Measurements from ENCODE around the gene IL2RA. TPM values are rescaled to one million over a fixed set of nuclear protein-coding genes. Genes with fewer than 3 reads are reported as not detected.

The IL2RA gene
- total RNA-seq, 1 donor from 2014 or later: 4.3 TPM

- Histone ChIP-seq H3K4me1 (peaks cover 11% of the 10 kb centered on the region), H3K4me3 (no peak overlapping the region), H3K9me3 (peaks cover 4% of the 10 kb centered on the region), H3K36me3 (no peaks in the 10 kb centered on the region), H3K27me3 (no peaks in the 10 kb centered on the region), H3K27ac (no peak overlapping the region)
- intact Hi-C loops (cut with DNase I): loop anchor here (10.0 kb wide), 1 partner anchor 54 kb away; the partner anchor contains the start of gene IL2RA
- TF ChIP-seq CTCF (IDR thresholded peaks at IDR 0.05): no peak
- ATAC-seq (no peak), DNase-seq (no peak)
Measured at GRCh38 chr10:6010569-6010968, 51.6 kb downstream of the IL2RA start.

GRCh38 chr10:6009961-6010360 is 52.2 kb downstream of the IL2RA start:
- Histone ChIP-seq H3K27ac (no peak overlapping the region), H3K36me3 (no peaks in the 10 kb centered on the region), H3K4me1 (peaks cover 11% of the 10 kb centered on the region), H3K4me3 (no peak overlapping the region), H3K9me3 (peaks cover 4% of the 10 kb centered on the region), H3K27me3 (no peaks in the 10 kb centered on the region)
- DNase-seq (no peak), ATAC-seq (no peak)
- intact Hi-C loops (cut with DNase I): loop anchor here (10.0 kb wide), 1 partner anchor 55 kb away; the partner anchor contains the start of gene IL2RA
- no peak for TF ChIP-seq CTCF (IDR thresholded peaks at IDR 0.05)

GRCh38 chr10:6009150-6009549 is 53.0 kb downstream of the IL2RA start:
- TF ChIP-seq CTCF (IDR thresholded peaks at IDR 0.05): no peak
- Histone ChIP-seq H3K36me3 (no peaks in the 10 kb centered on the region), H3K9me3 (peaks cover 4% of the 10 kb centered on the region), H3K27ac (peak overlapping the region; percentile 63), H3K27me3 (no peaks in the 10 kb centered on the region), H3K4me1 (peaks cover 6% of the 10 kb centered on the region), H3K4me3 (peak overlapping the region; percentile 25)
- DNase-seq: no peak
- no peak for ATAC-seq
- intact Hi-C loops (cut with DNase I): no loop called here

- peaks cover 4% of the 10 kb centered on the region for H3K9me3 ChIP-seq
- H3K27ac ChIP-seq: peak overlapping the region; percentile 63
Measured at GRCh38 chr10:6008497-6009142, 53.5 kb downstream of the IL2RA start.

GRCh38 chr10:6006991-6007390 is 55.2 kb downstream of the IL2RA start:
- Histone ChIP-seq H3K27me3 (no peaks in the 10 kb centered on the region), H3K36me3 (no peaks in the 10 kb centered on the region), H3K4me1 (no peaks in the 10 kb centered on the region), H3K9me3 (peaks cover 4% of the 10 kb centered on the region), H3K4me3 (no peak overlapping the region), H3K27ac (no peak overlapping the region)
- DNase-seq: no peak
- intact Hi-C loops (cut with DNase I): no loop called here
- no peak for ATAC-seq
- TF ChIP-seq CTCF (IDR thresholded peaks at IDR 0.05): no peak

More at GRCh38 chr10:6008497-6009142, 53.5 kb downstream of the IL2RA start:
- ATAC-seq (no peak), DNase-seq (no peak)
- H3K4me3 ChIP-seq: peak overlapping the region; percentile 25
- H3K36me3 ChIP-seq: no peaks in the 10 kb centered on the region
- H3K27me3 ChIP-seq: no peaks in the 10 kb centered on the region
- intact Hi-C loops (cut with DNase I): no loop called here
- TF ChIP-seq CTCF (IDR thresholded peaks at IDR 0.05): no peak
- H3K4me1 ChIP-seq: peaks cover under 1% of the 10 kb centered on the region

Data from upper lobe of right lung (tissue), 1 donor.